WTC11 (cell line): Measurements from ENCODE around the gene ZC3H12C. TPM values are rescaled to one million over a fixed set of nuclear protein-coding genes. Genes with fewer than 3 reads are reported as not detected.

Experiments used
- ATAC-seq: fragments of 200-7000 bp; cut with Tn5 transposase; 2 replicates; pipeline ENCODE4 v1.10.0; 2021; ENCODE audit warnings: mild to moderate bottlenecking, moderate library complexity
- CTCF ChIA-PET: fragments of 300-600 bp; sonication (Branson Sonifier 250); formaldehyde crosslinking; loops from one replicate; lab custom pipeline; 2021; ENCODE audit warnings: antibody characterized with exemption; lab: Charles Lee
- POLR2A ChIA-PET: fragments of 350-600 bp; sonication (Branson Sonifier 250); formaldehyde crosslinking; loops from one replicate; lab custom pipeline; 2021; ENCODE audit warnings: antibody characterized with exemption; lab: Charles Lee
- DNase-seq: peaks from one replicate; pipeline ENCODE4 v3.0.0; 2021; ENCODE audit warnings: low spot score
- H3K27ac Mint-ChIP-seq: 2 replicates; pipeline ENCODE4 v1.8.0; 2021; ENCODE audit warnings: mixed read lengths
- H3K27me3 Mint-ChIP-seq: 2 replicates; pipeline ENCODE4 v1.8.0; 2021; ENCODE audit warnings: low read depth, mild to moderate bottlenecking, moderate library complexity, mixed read lengths
- H3K36me3 Mint-ChIP-seq: 2 replicates; pipeline ENCODE4 v1.8.0; 2021; ENCODE audit warnings: mixed read lengths
- H3K4me1 Mint-ChIP-seq: 2 replicates; pipeline ENCODE4 v1.8.0; 2022; ENCODE audit warnings: mixed read lengths
- H3K4me3 Mint-ChIP-seq: 2 replicates; pipeline ENCODE4 v1.8.0; 2021; ENCODE audit warnings: mild to moderate bottlenecking, moderate library complexity, mixed read lengths
- H3K9me3 Mint-ChIP-seq: 2 replicates; pipeline ENCODE4 v1.8.0; 2021; ENCODE audit warnings: mixed read lengths
- E2F1 ChIP-seq: sonication (generic); formaldehyde crosslinking; IDR thresholded peaks from 2 replicates; pipeline ENCODE4 v1.8.0; 2022; ENCODE audit warnings: mild to moderate bottlenecking, missing genetic modification reagents
- ERG ChIP-seq: fragments of 250-450 bp; sonication (Bioruptor Pico); IDR thresholded peaks from 2 replicates; pipeline ENCODE4 v1.8.0; 2021; ENCODE audit warnings: mild to moderate bottlenecking
- ESRRA ChIP-seq: sonication (generic); formaldehyde crosslinking; IDR thresholded peaks from 2 replicates; pipeline ENCODE4 v1.8.1; 2022; ENCODE audit warnings: mild to moderate bottlenecking, missing genetic modification reagents, borderline replicate concordance
- GABPB1 ChIP-seq: sonication (generic); formaldehyde crosslinking; IDR thresholded peaks from 2 replicates; pipeline ENCODE4 v1.8.1; 2023; ENCODE audit warnings: mild to moderate bottlenecking, missing genetic modification reagents
- GRHL2 ChIP-seq: fragments of 250-450 bp; sonication (Bioruptor Pico); IDR thresholded peaks from 2 replicates; pipeline ENCODE4 v1.8.0; 2022; ENCODE audit warnings: mild to moderate bottlenecking, moderate library complexity; ENCODE audit not compliant: insufficient replicate concordance, severe bottlenecking
- HMGA2 ChIP-seq: fragments of 250-450 bp; sonication (Bioruptor Pico); IDR thresholded peaks from 2 replicates; pipeline ENCODE4 v1.4.0; 2021; ENCODE audit warnings: mild to moderate bottlenecking, moderate library complexity
- IRF1 ChIP-seq: sonication (generic); formaldehyde crosslinking; IDR thresholded peaks from 2 replicates; pipeline ENCODE4 v1.8.0; 2023; ENCODE audit warnings: missing genetic modification reagents
- IRF2 ChIP-seq: sonication (generic); formaldehyde crosslinking; IDR thresholded peaks from 2 replicates; pipeline ENCODE4 v1.8.0; 2022; ENCODE audit warnings: low read depth, missing genetic modification reagents, borderline replicate concordance
- KAT7 ChIP-seq: sonication (generic); formaldehyde crosslinking; IDR thresholded peaks from 2 replicates; pipeline ENCODE4 v1.8.1; 2023; ENCODE audit warnings: missing genetic modification reagents, mild to moderate bottlenecking, borderline replicate concordance
- MYBL2 ChIP-seq: sonication (generic); formaldehyde crosslinking; IDR thresholded peaks from 2 replicates; pipeline ENCODE4 v1.8.1; 2023; ENCODE audit warnings: mild to moderate bottlenecking, moderate library complexity, missing genetic modification reagents
- NFATC4 ChIP-seq: fragments of 250-450 bp; sonication (Bioruptor Pico); IDR thresholded peaks from 2 replicates; pipeline ENCODE4 v1.9.0; 2021; ENCODE audit warnings: mild to moderate bottlenecking
- NFYB ChIP-seq: sonication (generic); formaldehyde crosslinking; conservative IDR thresholded peaks from 2 replicates; pipeline ENCODE4 v1.8.0; 2022; ENCODE audit warnings: low read depth, missing genetic modification reagents
- STAT6 ChIP-seq: sonication (generic); formaldehyde crosslinking; conservative IDR thresholded peaks from 2 replicates; pipeline ENCODE4 v1.8.1; 2023; ENCODE audit warnings: mild to moderate bottlenecking, low read depth, missing genetic modification reagents, moderate library complexity
- TEAD4 ChIP-seq: sonication (generic); formaldehyde crosslinking; IDR thresholded peaks from 2 replicates; pipeline ENCODE4 v1.8.0; 2022; ENCODE audit warnings: mild to moderate bottlenecking, missing genetic modification reagents
- USF1 ChIP-seq: sonication (generic); formaldehyde crosslinking; IDR thresholded peaks from 2 replicates; pipeline ENCODE4 v1.8.0; 2022; ENCODE audit warnings: mild to moderate bottlenecking, missing genetic modification reagents
- ZBTB21 ChIP-seq: sonication (generic); formaldehyde crosslinking; IDR thresholded peaks from 2 replicates; pipeline ENCODE4 v1.8.1; 2023; ENCODE audit warnings: mild to moderate bottlenecking, missing genetic modification reagents, borderline replicate concordance
- ZBTB43 ChIP-seq: sonication (generic); formaldehyde crosslinking; IDR thresholded peaks from 2 replicates; pipeline ENCODE4 v1.8.1; 2023; ENCODE audit warnings: mild to moderate bottlenecking, missing genetic modification reagents
- ZMAT4 ChIP-seq: fragments of 250-450 bp; sonication (Bioruptor Pico); IDR thresholded peaks from 2 replicates; pipeline ENCODE4 v1.9.0; 2021; ENCODE audit warnings: mild to moderate bottlenecking
- ZNF263 ChIP-seq: sonication (generic); formaldehyde crosslinking; IDR thresholded peaks from 2 replicates; pipeline ENCODE4 v1.8.1; 2022; ENCODE audit warnings: low read depth, mild to moderate bottlenecking, moderate library complexity, missing genetic modification reagents
- ZNF317 ChIP-seq: sonication (generic); formaldehyde crosslinking; IDR thresholded peaks from 2 replicates; pipeline ENCODE4 v1.8.1; 2023; ENCODE audit warnings: low read depth, mild to moderate bottlenecking, moderate library complexity, missing genetic modification reagents, borderline replicate concordance
- ZNF671 ChIP-seq: fragments of 250-450 bp; sonication (Bioruptor Pico); IDR thresholded peaks from 2 replicates; pipeline ENCODE4 v1.8.0; 2021; ENCODE audit warnings: mild to moderate bottlenecking
- total RNA-seq: library from RNA; stranded (reverse); gene quantifications from 3 replicates; pipeline ENCODE4 v1.2.3, GENCODE V29; 2021

The ZC3H12C gene
- total RNA-seq, 1 experiment from 2014 or later: 2.4 TPM

- TF ChIP-seq KAT7 (no peak), ERG (CRISPR knock-in tag) (no peak), IRF2 (no peak), GRHL2 (CRISPR knock-in tag) (no peak), IRF1 (CRISPR knock-in tag) (no peak), ZNF263 (CRISPR knock-in tag) (no peak)
These were observed 40.9 kb downstream of the ZC3H12C start (continued) for GRCh38 chr11:110134110-110134509.

GRCh38 chr11:110141812-110142211 is 48.6 kb downstream of the ZC3H12C start:
- Mint-ChIP-seq H3K36me3 (no peaks in the 10 kb centered on the region), H3K27me3 (no peaks in the 10 kb centered on the region), H3K4me3 (no peak overlapping the region), H3K4me1 (no peaks in the 10 kb centered on the region), H3K9me3 (0 out of 2 replicates have a peak, but pooled peaks cover 2% of the 10 kb centered on the region), H3K27ac (no peak overlapping the region)
- ChIA-PET POLR2A (no interaction called here), CTCF (no interaction called here)
- TF ChIP-seq STAT6 (no peak), ESRRA (CRISPR knock-in tag) (no peak), ZNF671 (CRISPR knock-in tag) (no peak), E2F1 (CRISPR knock-in tag) (no peak), NFATC4 (CRISPR knock-in tag) (no peak), GABPB1 (CRISPR knock-in tag) (no peak), MYBL2 (CRISPR knock-in tag) (no peak), HMGA2 (CRISPR knock-in tag) (no peak), ZNF317 (CRISPR knock-in tag) (no peak)
- ATAC-seq (no peak), DNase-seq (no peak)

GRCh38 chr11:110147962-110148709 is 54.9 kb downstream of the ZC3H12C start:
- H3K27ac Mint-ChIP-seq: no peak overlapping the region
- DNase-seq (no peak), ATAC-seq (no peak)
- no peaks in the 10 kb centered on the region for H3K36me3 Mint-ChIP-seq
- ChIA-PET CTCF (no interaction called here), POLR2A (no interaction called here)
- no peak overlapping the region for H3K4me3 Mint-ChIP-seq
- peaks cover 6% of the 10 kb centered on the region; the same call in 1 of the 2 replicates for H3K4me1 Mint-ChIP-seq
- 0 out of 2 replicates have a peak, but pooled peaks cover 2% of the 10 kb centered on the region for H3K9me3 Mint-ChIP-seq
- no peaks in the 10 kb centered on the region for H3K27me3 Mint-ChIP-seq
- TF ChIP-seq NFATC4 (CRISPR knock-in tag) (no peak), TEAD4 (CRISPR knock-in tag) (no peak), ZBTB21 (CRISPR knock-in tag) (no peak), USF1 (CRISPR knock-in tag) (no peak), ZBTB43 (CRISPR knock-in tag) (no peak), ZMAT4 (no peak), NFYB (CRISPR knock-in tag) (no peak)
